ENCODE measurements around the gene VIPR2.
"Not testable (repeated sequence)": the region's sequence is repeated elsewhere in the genome, so short reads cannot be mapped to it uniquely, and the experiment has no call there.

Gene VIPR2

GRCh38 chr7:159141167-159141566 lies 3.5 kb downstream of the VIPR2 start:
- H3K9me3 ChIP-seq (ENCODE audit: control insufficient read depth in 2 of 2, low read length in 2 of 2) = no peaks in the 10 kb centered on the region
- H3K27me3 ChIP-seq (ENCODE audit: control insufficient read depth in 2 of 2, insufficient read depth in 2 of 2, low read length in 2 of 2) = peaks cover 15 to 16% of the 10 kb centered on the region in 2 donors
- no peak overlapping the region for H3K27ac ChIP-seq (ENCODE audit: low read depth in 2 of 2, low read length in 2 of 2)
- no peak overlapping the region for H3K4me3 ChIP-seq (ENCODE audit: low read length in 2 of 2)
- no peak overlapping the region for H3K9ac ChIP-seq (ENCODE audit: low read depth in 1 of 2, low read length in 2 of 2)
- H3K4me1 ChIP-seq (ENCODE audit: control insufficient read depth in 2 of 2, insufficient read depth in 2 of 2, low read length in 2 of 2) = peaks cover 0 to 2% of the 10 kb centered on the region in 2 donors
- H3K36me3 ChIP-seq (ENCODE audit: control insufficient read depth in 2 of 2, insufficient read depth in 2 of 2, low read length in 2 of 2) = no peaks in the 10 kb centered on the region

DNA sequence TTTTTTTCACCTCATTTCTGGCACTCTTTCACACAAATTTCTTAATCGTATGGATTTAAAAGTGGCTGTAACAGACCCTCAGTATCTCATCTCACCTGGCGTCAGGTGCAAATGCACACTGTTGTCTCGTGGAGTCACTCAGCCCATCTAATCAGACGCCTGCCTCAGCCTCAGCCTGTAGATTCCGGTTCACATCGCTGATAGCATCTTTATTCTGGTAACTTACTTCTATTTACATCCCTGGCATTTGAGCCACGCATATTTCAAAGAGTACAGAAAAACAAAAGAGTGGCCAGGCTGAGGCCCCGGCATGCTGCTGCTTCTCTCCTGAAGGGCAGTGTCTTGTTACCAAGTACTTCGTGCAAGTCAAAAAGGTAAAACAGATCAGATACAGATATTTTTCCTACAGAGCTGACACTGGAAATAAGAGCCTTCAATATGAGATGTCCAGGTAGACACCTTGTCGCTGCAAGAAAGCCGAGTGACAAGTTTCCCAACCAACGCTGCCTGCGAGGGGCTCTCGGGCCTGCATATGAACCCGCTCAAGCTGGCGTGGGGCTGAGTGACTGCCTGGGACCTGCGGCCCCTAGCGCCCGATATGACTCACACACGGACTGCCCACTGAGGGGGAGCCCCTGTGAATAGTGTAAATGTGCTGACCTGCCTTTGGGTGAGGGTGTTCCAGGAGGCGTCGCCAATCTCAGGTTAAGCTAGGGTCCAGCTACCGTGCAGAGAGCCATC lies 4.3 kb downstream of the VIPR2 start:
- Histone ChIP-seq H3K36me3 (ENCODE audit: control insufficient read depth in 2 of 2, insufficient read depth in 2 of 2, low read length in 2 of 2) (no peaks in the 10 kb centered on the region), H3K27ac (ENCODE audit: low read depth in 2 of 2, low read length in 2 of 2) (no peak overlapping the region), H3K4me3 (ENCODE audit: low read length in 2 of 2) (no peak overlapping the region), H3K4me1 (ENCODE audit: control insufficient read depth in 2 of 2, insufficient read depth in 2 of 2, low read length in 2 of 2) (peaks cover 0 to 2% of the 10 kb centered on the region in 2 donors), H3K27me3 (ENCODE audit: control insufficient read depth in 2 of 2, insufficient read depth in 2 of 2, low read length in 2 of 2) (peaks cover 13% of the 10 kb centered on the region in 2 donors), H3K9me3 (ENCODE audit: control insufficient read depth in 2 of 2, low read length in 2 of 2) (no peaks in the 10 kb centered on the region), H3K9ac (ENCODE audit: low read depth in 1 of 2, low read length in 2 of 2) (no peak overlapping the region)

DNA sequence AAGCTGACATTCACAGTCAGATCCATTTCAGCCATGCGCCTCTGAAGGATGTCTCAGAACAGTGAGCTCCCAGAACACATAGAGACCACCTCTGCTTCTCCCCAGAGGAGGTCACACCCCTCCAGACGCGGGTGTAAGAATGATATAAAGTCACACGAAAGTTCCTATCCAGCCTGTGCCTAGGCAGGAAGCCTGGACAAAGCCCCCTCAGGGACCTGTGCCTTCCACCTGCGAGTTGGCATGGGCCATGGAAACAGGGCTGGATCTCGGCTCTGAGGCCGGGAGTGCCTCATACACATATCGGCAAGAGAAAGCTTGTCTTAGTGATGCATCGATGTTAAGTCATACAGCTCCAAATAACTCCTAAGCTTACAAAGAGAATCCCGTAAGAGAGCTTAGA lies 5.0 kb downstream of the VIPR2 start:
- Histone ChIP-seq H3K27me3 (ENCODE audit: control insufficient read depth in 2 of 2, insufficient read depth in 2 of 2, low read length in 2 of 2) (peaks cover 13% of the 10 kb centered on the region in 2 donors), H3K27ac (ENCODE audit: low read depth in 2 of 2, low read length in 2 of 2) (no peak overlapping the region), H3K4me1 (ENCODE audit: control insufficient read depth in 2 of 2, insufficient read depth in 2 of 2, low read length in 2 of 2) (peaks cover 0 to 2% of the 10 kb centered on the region in 2 donors), H3K4me3 (ENCODE audit: low read length in 2 of 2) (no peak overlapping the region), H3K9me3 (ENCODE audit: control insufficient read depth in 2 of 2, low read length in 2 of 2) (no peaks in the 10 kb centered on the region), H3K9ac (ENCODE audit: low read depth in 1 of 2, low read length in 2 of 2) (no peak overlapping the region), H3K36me3 (ENCODE audit: control insufficient read depth in 2 of 2, insufficient read depth in 2 of 2, low read length in 2 of 2) (no peaks in the 10 kb centered on the region)

GRCh38 chr7:159139202-159139601 lies 5.5 kb downstream of the VIPR2 start:
- H3K9ac ChIP-seq (ENCODE audit: low read depth in 1 of 2, low read length in 2 of 2) = no peak overlapping the region
- H3K4me1 ChIP-seq (ENCODE audit: control insufficient read depth in 2 of 2, insufficient read depth in 2 of 2, low read length in 2 of 2) = peaks cover 0 to 2% of the 10 kb centered on the region in 2 donors
- no peaks in the 10 kb centered on the region for H3K9me3 ChIP-seq (ENCODE audit: control insufficient read depth in 2 of 2, low read length in 2 of 2)
- peaks cover 12 to 13% of the 10 kb centered on the region in 2 donors for H3K27me3 ChIP-seq (ENCODE audit: control insufficient read depth in 2 of 2, insufficient read depth in 2 of 2, low read length in 2 of 2)
- no peak overlapping the region for H3K27ac ChIP-seq (ENCODE audit: low read depth in 2 of 2, low read length in 2 of 2)
- no peaks in the 10 kb centered on the region for H3K36me3 ChIP-seq (ENCODE audit: control insufficient read depth in 2 of 2, insufficient read depth in 2 of 2, low read length in 2 of 2)
- H3K4me3 ChIP-seq (ENCODE audit: low read length in 2 of 2) = no peak overlapping the region

DNA sequence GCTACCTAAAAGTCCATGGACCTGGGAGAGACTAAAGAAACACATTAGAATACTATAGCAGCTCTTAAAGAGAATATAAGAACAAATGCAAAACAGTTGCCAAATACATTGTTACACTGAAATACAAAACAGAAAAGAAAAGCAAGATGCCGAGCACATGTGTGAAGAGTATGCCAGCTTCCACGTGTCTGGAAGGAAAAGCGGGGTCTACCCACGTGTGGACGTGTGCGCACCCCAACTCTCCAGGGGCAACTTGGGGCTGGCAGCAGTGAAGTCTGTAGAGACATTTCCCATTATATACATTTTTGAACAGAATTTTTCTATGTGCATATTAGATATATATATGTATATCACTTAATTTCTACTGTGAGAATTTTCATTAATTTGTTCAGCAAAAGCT lies 6.2 kb downstream of the VIPR2 start:
- Histone ChIP-seq H3K4me3 (ENCODE audit: low read length in 2 of 2) (no peak overlapping the region), H3K27ac (ENCODE audit: low read depth in 2 of 2, low read length in 2 of 2) (no peak overlapping the region), H3K9ac (ENCODE audit: low read depth in 1 of 2, low read length in 2 of 2) (no peak overlapping the region), H3K27me3 (ENCODE audit: control insufficient read depth in 2 of 2, insufficient read depth in 2 of 2, low read length in 2 of 2) (peaks cover 6 to 11% of the 10 kb centered on the region in 2 donors), H3K36me3 (ENCODE audit: control insufficient read depth in 2 of 2, insufficient read depth in 2 of 2, low read length in 2 of 2) (no peaks in the 10 kb centered on the region), H3K4me1 (ENCODE audit: control insufficient read depth in 2 of 2, insufficient read depth in 2 of 2, low read length in 2 of 2) (no peaks in the 10 kb centered on the region), H3K9me3 (ENCODE audit: control insufficient read depth in 2 of 2, low read length in 2 of 2) (no peaks in the 10 kb centered on the region)

DNA sequence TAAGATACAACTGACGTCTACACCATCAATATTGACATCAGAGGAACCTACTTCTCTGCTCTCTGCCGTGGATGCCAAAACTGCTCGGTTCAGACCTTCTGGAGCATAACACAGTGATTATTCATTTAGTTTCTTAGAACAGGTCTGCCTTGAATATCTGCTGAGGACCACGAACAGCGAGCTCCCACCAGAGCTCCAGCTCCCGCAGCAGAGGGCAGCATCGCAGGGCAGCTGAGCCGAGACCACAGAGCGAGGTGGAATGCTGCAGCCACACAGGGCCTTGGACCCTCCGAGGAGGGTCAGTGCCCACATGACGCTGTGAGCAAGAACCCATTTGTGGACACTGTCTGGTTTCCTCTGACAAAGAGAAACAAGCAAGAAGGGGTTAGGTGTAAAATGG lies 6.8 kb downstream of the VIPR2 start:
- H3K9me3 ChIP-seq (ENCODE audit: control insufficient read depth in 2 of 2, low read length in 2 of 2) = no peaks in the 10 kb centered on the region
- no peak overlapping the region for H3K9ac ChIP-seq (ENCODE audit: low read depth in 1 of 2, low read length in 2 of 2)
- no peaks in the 10 kb centered on the region for H3K36me3 ChIP-seq (ENCODE audit: control insufficient read depth in 2 of 2, insufficient read depth in 2 of 2, low read length in 2 of 2)
- H3K27ac ChIP-seq (ENCODE audit: low read depth in 2 of 2, low read length in 2 of 2) = no peak overlapping the region
- peaks cover 2 to 5% of the 10 kb centered on the region in 2 donors for H3K27me3 ChIP-seq (ENCODE audit: control insufficient read depth in 2 of 2, insufficient read depth in 2 of 2, low read length in 2 of 2)
- H3K4me3 ChIP-seq (ENCODE audit: low read length in 2 of 2) = no peak overlapping the region
- no peaks in the 10 kb centered on the region for H3K4me1 ChIP-seq (ENCODE audit: control insufficient read depth in 2 of 2, insufficient read depth in 2 of 2, low read length in 2 of 2)

DNA sequence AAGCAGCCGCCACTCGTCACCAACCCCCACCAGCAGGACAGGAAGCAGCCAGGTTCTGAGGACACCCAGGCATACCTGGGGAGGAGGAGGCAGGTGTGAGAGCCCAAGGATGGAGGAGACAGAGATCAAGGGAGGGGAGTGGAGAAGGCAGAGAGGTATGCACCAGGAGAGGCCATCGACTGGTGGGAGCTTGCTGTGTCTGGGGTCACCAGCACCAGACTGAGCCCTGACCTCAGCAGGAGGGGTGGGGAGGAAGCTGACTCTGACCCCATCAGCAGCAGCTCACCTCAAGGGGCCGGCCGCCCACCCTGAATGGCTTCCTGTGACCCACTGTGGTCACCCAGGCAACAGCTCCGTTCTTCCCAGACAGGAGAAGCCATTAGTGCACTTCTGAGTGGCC lies 7.8 kb downstream of the VIPR2 start:
- Histone ChIP-seq H3K9me3 (ENCODE audit: control insufficient read depth in 2 of 2, low read length in 2 of 2) (no peaks in the 10 kb centered on the region), H3K27ac (ENCODE audit: low read depth in 2 of 2, low read length in 2 of 2) (no peak overlapping the region), H3K4me1 (ENCODE audit: control insufficient read depth in 2 of 2, insufficient read depth in 2 of 2, low read length in 2 of 2) (no peaks in the 10 kb centered on the region), H3K27me3 (ENCODE audit: control insufficient read depth in 2 of 2, insufficient read depth in 2 of 2, low read length in 2 of 2) (no peaks in the 10 kb centered on the region), H3K9ac (ENCODE audit: low read depth in 1 of 2, low read length in 2 of 2) (no peak overlapping the region), H3K4me3 (ENCODE audit: low read length in 2 of 2) (no peak overlapping the region), H3K36me3 (ENCODE audit: control insufficient read depth in 2 of 2, insufficient read depth in 2 of 2, low read length in 2 of 2) (no peaks in the 10 kb centered on the region)

- Histone ChIP-seq H3K9me3 (ENCODE audit: control insufficient read depth in 2 of 2, low read length in 2 of 2) (no peaks in the 10 kb centered on the region), H3K4me3 (ENCODE audit: low read length in 2 of 2) (no peak overlapping the region), H3K9ac (ENCODE audit: low read depth in 1 of 2, low read length in 2 of 2) (no peak overlapping the region), H3K4me1 (ENCODE audit: control insufficient read depth in 2 of 2, insufficient read depth in 2 of 2, low read length in 2 of 2) (no peaks in the 10 kb centered on the region), H3K27me3 (ENCODE audit: control insufficient read depth in 2 of 2, insufficient read depth in 2 of 2, low read length in 2 of 2) (no peaks in the 10 kb centered on the region), H3K27ac (ENCODE audit: low read depth in 2 of 2, low read length in 2 of 2) (no peak overlapping the region), H3K36me3 (ENCODE audit: control insufficient read depth in 2 of 2, insufficient read depth in 2 of 2, low read length in 2 of 2) (no peaks in the 10 kb centered on the region)
Measured at GRCh38 chr7:159136442-159136841, 8.2 kb downstream of the VIPR2 start.

DNA sequence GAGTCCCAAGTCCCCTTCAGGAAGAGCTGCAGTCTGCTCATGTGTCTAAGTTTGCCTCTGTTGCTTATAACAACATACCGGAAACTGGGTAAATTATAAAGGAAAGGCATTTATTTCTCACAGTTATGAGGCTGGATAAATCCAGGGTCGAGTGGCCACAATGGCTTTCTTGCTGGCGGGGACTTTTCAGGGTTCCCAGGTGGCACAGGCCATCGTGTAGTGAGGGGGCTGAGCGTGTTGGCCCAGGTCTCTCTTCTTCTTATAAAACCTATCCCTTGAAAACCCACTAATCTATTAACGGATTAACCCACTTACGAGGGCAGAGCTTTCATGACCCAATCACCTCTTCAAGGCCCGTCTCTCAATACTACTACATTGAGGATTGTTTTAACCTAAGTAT lies 8.7 kb downstream of the VIPR2 start:
- no peak overlapping the region for H3K27ac ChIP-seq (ENCODE audit: low read depth in 2 of 2, low read length in 2 of 2)
- H3K36me3 ChIP-seq (ENCODE audit: control insufficient read depth in 2 of 2, insufficient read depth in 2 of 2, low read length in 2 of 2) = no peaks in the 10 kb centered on the region
- H3K27me3 ChIP-seq (ENCODE audit: control insufficient read depth in 2 of 2, insufficient read depth in 2 of 2, low read length in 2 of 2) = no peaks in the 10 kb centered on the region
- no peak overlapping the region for H3K9ac ChIP-seq (ENCODE audit: low read depth in 1 of 2, low read length in 2 of 2)
- no peaks in the 10 kb centered on the region for H3K9me3 ChIP-seq (ENCODE audit: control insufficient read depth in 2 of 2, low read length in 2 of 2)
- no peaks in the 10 kb centered on the region for H3K4me1 ChIP-seq (ENCODE audit: control insufficient read depth in 2 of 2, insufficient read depth in 2 of 2, low read length in 2 of 2)
- no peak overlapping the region for H3K4me3 ChIP-seq (ENCODE audit: low read length in 2 of 2)

GRCh38 chr7:159132670-159133443 lies 11.8 kb downstream of the VIPR2 start:
- H3K27ac ChIP-seq (ENCODE audit: low read depth in 2 of 2, low read length in 2 of 2); H3K4me1 ChIP-seq (ENCODE audit: control insufficient read depth in 2 of 2, insufficient read depth in 2 of 2, low read length in 2 of 2); H3K9ac ChIP-seq (ENCODE audit: low read depth in 1 of 2, low read length in 2 of 2); H3K4me3 ChIP-seq (ENCODE audit: low read length in 2 of 2); H3K9me3 ChIP-seq (ENCODE audit: control insufficient read depth in 2 of 2, low read length in 2 of 2); H3K36me3 ChIP-seq (ENCODE audit: control insufficient read depth in 2 of 2, insufficient read depth in 2 of 2, low read length in 2 of 2); H3K27me3 ChIP-seq (ENCODE audit: control insufficient read depth in 2 of 2, insufficient read depth in 2 of 2, low read length in 2 of 2): not testable (repeated sequence)
